Inflammatory macrophage treated with lipopolysaccharide for 1 hour (primary cell): Measurements from ENCODE around the gene TMEM72.
A peak's percentile ranks its signal among the peaks of the same experiment; 100 is the strongest.

Source experiments
- DNase-seq, 2 donors: peaks; one replicate each; pipeline ENCODE4 v3.0.0-alpha.2; 2020 to 2022

TMEM72 gene

DNA sequence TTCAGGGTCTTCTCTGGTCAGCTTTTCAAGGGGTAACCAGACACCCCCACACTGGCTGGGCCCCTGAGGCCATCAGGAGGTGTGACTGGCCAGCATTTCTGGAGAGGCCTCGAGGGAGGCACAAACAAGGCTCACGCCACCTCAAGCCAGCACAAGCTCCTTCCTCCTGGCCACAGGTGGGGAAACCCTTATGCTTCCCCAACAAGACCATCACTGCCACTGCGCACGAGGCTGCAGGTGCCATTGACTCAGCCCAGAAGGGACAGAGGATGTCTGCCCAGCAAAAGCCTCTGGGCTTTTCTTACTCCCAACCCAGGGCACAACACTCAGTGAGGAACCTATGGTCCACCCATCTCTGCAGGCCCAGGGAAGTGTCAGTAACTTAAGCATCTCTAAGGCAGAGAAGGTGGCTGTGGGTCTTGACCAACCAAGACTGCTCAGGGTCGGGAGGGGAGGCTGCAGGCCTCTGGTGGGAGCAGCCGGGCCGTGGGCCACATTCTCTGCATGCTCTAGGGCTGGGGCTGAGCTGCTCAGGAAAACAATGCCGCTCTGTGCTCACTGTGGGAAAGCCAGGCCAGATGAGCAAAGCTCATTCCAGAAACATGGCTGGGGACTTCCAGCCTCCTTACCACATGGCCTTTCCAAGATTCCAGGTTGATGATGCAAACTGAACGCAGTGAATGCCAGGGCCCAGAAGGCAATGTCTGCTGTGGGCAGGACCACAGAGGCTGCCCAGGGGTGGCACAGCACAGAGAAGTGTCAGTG, 24.2 kb downstream of the TMEM72 start:
- DNase-seq = peak in 1 of 2 donors; percentile 59

DNA sequence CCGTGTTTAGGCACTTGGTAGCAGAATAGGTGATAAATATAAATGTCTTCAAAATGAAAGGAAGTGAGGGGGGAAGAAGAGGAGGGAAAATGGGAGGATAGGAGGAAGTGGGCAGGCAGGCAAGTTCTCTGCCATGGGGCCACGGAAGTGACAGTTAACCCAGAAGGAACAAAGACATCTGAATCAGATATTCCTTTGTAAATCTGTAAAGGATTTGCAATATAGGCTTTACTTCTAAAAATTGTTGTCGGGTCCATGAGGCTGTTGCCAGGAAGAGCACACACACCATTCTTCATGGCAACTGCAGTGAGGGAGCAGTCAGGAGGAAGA, 24.8 kb downstream of the TMEM72 start:
- DNase-seq = no peak

DNA sequence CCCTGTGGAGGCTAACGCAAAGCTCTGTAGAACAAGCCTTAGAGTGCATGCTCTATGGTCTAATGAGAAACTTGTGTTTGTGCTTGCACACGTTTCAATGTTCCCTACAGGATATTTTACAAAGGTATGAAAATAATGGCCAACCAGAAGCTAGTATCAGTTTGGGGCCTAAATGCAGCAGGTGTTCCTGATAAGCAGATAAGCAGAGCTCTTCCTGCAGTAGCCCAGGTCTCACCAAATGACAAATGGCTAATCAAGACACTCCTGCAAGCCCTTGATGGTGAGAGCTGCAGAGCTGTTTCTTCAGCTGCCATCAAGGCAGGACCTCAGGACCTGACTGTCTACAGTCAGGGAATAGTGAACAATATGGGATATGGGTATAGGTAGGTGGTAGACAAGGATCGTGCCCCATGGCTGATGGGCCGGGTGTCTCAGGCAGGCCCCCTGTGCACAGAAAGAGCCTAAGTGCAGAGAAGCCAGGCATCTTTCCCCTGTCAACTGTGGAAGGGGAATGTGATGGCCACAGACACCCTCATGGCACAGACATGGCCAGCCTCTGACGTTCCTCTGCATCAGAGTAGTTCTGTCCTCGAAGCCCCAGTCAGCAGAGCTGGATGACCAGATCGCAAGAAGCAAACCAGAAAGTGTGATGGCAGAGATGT, 25.3 kb downstream of the TMEM72 start:
- no peak for DNase-seq

DNA sequence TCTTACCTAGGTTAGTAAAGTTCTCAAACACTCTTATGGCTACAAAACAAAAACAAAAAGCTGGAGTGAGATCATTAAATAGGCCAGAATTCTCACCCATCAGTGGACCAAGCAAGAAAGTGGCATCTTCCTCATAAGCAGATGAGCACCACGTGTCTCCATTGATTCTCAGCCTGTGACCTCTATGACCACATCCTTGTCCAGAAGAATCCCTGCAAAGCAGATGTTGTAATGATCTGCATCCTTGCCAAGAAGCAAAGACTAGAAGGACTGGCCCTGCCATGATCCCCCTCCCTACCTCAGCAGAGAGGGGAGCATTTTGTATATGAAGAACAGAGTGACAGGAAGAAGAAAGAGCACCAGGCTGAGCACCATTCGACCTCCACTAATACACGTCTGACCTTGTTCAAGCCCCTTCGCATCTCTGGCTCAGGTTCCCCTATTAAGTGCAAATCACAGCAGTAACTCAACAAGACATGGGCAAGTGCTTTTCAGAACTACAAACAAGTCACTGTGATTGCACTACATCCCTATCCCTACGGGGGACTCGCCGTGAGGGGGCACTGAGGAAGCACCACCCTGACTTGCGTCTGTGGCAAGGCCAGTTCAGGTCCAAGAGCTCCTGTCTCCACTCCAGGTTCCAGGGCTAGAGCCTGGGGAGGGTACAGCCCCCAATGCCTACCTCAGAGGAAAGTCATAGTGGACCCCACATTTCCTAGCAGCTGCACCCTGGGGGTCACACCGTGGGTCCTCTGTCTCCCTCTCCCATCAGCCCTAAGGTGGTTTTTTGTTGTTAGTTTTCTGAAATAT, 26.3 kb downstream of the TMEM72 start:
- peak; percentile 50 to 82 for DNase-seq

DNA sequence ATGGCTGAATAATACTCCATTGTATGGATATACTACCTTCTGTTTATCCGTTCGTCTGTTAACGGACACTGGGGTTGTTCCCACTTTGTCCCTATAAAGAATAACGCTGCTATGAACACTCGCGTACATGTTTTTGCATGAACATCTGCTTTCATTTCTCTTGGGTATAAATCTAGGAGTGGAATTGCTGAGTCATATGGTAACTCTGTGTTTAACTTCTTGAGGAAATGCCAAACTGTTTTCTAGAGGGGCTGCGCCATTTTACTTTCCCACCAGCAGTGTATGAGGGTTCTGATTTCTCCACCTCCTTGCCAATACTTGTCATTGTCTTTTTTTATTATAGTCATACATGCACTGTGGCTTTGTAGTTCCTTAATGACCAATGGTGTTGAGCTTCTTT, 27.8 kb downstream of the TMEM72 start:
- DNase-seq = peak in 1 of 2 donors; percentile 61

DNA sequence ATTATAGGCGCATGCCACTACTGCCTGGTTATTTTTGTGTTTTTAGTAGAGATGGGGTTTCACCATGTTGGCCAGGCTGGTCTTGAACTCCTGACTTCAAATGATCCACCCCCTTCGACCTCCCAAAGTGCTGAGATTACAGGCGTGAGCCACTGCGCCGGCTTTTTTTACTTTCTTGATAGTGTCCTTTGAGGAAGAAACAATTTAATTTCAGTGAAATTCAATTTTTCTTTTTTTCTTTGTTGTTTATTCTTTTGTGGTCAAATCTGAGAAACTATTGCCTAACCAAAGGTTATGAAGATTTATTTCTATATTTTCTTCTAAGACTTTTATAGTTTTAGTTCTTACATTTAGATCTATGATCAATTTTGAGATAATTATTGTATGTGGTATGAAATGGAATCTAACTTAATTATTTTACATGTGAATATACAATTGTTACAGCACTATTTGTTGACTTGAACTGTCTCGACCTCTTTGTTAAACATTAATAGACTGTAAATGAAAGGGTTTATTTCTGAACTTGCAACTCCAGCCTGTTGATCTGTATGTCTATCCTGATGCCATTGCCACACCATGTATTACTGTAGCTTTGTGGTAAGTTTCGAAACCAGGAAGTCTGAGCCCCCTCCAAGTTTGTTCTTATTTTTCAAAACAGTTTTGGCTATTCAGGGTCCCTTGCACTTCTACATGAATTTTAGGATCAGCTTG, 28.7 kb downstream of the TMEM72 start:
- DNase-seq = peak; percentile 67 to 85

DNA sequence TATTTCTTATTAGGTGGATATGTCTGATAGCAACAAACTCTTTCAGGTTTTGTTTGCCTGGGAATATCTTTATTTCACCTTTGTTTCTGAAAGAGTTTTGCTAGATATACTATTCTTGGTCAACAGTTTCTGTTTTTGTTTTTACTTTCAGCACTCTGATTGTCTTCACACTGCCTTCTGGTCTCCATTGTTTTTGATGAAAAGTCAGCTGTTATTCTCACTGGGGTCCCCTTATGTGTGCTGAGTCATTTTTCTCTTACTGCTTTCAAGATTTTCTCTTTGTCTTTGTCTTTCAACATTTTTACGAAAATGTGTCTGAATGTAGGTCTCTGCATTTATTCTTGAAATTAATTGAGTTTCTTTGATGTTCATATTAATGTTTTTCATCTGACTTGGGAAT, 33.2 kb downstream of the TMEM72 start:
- DNase-seq = no peak

DNA sequence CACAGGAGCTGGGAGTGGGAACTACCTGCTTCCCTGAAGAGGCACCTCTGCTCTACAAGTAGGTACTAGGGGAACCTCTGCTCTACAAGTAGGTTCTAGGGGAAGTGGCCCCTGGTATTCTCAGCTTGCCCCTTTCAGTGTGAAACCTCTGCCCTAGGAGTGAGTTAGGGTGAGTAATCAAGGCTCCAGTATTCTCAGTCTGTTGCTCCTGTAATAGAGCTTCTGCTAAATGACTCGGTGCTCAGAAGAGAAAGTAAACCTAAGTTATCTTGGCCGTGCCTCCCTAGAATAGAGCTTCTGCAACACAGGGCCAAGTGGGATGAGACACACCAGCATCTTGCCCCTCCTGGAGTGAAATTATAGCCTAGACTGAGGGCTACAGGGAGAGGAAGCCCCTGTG, 35.1 kb downstream of the TMEM72 start:
- DNase-seq = peak; percentile 57 to 91

DNA sequence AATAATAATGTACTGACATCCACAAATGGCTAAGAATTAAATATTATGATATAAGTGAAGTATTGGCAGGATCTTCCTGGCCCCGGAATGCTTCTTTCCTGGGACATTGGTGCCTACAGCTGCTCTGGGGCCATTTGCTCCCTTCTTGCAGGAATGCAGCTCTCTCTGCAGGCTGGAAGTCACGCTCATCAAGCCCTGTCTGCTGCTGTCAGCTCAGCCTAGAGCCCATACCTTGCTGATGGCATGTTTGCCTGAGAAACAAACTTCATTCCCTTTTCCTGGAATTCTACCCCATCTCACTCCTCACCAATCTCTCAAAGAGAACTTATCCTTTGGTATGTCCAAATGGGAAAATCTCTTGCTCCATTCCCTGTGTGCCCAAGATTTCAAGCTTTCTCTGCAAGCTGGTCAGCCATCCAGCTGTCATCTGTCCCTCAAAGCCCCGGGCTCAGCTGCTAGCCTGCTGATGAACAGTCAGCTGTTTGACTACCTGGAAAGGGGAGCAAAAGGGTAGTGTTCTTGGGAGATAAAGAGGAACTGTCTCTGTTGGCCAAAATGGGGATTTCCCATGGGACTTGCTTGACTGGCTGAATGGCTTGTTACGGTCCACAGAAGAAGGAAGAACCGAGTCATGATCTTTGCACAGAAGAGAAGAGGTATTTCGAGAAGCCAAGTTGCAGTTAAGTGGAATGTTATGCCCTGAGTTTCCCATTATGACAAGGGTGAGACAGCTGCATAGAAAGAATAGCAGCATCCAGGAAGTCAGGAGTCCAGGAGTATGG, 36.4 kb downstream of the TMEM72 start:
- DNase-seq = peak; percentile 94 to 99

DNA sequence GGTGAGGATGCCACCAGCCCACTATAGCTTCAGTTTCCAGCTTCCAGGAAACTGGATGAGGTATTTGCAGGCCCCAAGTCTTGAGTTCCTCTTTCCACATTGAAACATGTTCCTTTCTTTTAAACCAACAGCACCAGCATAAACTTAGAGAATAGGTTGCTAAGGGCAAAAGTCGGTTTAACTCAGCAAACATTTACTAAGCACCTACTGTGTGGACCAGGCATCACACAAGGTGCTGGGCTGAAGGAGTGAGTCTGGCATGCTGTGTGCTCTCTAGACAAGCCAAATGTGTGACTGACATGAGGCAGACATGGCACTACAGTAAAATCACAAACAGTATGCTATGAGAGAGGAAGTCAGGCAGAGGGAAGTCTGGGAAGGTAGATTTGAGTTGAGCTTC, 37.5 kb downstream of the TMEM72 start:
- peak in 1 of 2 donors; percentile 42 for DNase-seq

DNA sequence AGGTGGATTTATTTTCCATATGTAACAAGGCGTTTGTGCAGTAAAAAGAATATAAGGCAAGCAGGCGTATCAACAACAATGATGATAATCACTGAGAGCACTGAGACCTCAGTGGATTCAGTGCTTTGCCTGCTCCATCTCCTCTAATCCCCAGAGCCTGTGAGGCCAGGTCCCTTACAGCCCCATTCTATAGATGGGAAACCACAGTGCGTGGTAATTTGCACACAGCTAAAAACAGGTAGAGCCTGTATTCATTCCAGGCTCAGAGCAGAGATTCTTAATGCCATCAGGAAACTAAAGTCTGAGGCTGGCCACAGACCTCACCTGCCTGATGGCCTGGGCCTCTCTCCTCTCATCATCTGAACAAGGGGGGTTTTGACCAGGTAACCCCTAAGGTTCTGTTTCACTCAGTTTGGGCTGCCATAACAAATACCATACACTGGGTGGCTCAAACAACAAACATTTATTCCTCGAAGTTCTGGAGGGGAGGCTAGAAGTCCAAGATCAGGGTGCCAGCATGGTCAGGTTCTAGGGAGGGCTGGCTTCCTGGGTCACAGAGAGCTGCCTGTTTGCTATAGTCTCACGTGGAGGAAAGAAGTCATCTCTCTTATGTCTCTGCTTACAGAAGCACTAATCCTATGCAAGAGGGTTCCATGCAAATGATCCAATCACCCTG, 38.1 kb downstream of the TMEM72 start:
- DNase-seq = no peak

DNA sequence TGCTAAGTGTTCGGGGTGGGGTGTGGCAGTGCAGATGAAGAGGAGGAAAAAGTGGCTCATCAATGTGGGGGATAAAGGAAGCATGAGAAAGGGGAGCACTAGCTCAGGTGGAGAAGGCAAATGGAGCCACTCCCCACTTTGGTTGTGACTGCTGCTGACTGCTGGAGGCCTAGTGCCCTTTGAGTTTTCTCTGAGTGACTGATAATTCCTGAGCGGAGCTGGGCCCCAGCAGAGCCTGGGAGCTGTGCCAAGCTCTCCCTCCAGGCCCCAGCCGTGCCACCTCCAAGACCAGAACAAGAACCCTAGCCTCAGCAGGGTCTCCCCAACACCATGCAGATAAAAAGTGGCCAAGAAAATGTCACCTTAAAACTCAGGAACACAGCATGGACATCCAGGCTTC, 38.8 kb downstream of the TMEM72 start:
- DNase-seq = no peak

DNA sequence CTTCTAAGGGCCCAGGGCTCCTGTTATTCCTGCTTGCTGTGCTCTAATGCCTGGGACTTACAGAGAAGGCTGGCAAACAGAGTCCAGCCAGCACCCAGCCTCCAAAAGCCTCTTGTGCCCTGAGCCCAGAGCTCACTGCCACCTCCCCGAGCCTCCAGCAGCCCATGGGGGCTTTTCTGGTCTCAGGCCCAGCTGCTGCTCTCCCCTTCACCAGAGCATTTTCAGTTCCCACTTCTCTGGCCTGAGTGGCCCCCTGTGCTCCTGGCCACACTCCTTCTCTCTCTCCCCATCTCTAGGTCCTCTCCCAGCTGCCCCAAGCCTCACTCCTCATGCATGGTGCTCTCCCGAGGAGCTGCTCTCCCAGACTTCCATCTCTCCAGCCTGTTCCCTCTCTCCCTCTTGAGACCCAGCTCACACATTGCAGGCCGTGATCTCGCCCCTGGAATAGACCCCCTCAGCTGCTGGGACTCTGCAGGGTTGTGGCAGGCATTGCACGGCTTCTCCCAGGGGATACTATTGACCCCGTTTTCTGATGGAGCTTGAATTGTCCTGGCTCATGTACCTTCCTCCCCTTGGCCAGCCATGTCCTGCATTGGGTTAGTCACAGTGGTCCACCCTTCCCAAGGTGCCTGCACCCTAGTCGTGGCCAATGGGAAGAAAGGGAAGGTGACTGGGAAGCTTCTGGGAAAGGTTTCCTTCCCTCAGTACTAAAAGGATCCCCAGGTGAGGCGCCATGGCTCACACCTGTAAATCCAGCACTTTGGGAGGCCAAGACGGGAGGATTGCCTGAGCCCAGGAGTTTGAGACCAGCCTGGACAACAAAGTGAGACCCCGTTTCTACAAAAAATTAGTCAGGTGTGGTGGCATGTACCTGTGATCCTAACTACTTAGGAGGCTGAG, 39.4 kb downstream of the TMEM72 start:
- DNase-seq = no peak

DNA sequence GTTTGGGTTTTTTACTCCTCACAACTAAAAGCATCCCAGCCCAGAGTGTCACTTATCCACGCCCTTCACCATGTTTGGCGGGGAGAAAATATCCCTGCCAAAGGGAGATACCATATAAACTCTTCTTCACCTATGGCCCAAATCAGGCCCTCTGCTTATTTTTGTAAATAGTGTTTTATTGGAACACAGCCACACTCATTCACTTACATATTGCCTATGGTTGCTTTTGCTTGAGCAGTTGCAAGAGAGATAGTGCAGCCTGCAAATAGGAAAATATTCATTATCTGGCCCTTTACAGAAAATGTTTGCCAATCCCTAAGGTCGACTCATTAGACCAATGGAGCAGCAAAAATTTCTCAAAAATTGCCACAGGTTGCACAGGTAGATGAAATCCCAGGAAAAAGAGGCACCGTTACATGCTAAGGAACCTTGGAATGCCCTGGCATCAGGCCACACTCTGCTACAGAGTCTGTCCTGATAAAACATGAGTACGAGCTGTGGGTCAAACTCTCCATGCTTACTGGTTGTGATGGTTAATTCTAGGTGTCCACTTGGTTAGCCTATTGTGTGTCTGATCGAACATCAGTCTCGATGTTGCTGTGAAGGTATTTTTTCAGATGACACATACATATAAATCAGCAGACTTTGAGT, 40.6 kb downstream of the TMEM72 start:
- DNase-seq = no peak

DNA sequence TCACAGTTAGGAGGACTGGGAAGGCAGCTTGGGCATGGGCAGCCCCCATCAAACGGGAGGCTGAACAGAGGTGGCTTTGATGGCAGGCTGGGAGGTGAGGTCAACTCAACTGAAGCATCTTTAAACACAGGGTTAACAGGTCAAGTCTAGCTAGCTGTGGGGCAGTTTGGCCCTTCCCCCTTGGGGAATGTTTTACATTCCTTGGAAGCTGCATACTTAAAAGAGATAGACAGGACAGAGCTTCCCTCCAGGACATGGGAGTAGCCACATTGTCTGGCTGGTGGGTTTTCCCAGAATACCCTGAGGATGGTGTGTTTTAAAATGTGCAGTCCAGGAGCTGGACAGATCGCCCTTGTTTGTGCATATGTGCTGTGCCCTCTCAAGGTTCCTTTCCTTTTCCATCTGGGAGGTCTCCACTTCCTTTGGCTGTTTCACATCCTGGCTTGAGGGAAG, 41.7 kb downstream of the TMEM72 start:
- DNase-seq = no peak

DNA sequence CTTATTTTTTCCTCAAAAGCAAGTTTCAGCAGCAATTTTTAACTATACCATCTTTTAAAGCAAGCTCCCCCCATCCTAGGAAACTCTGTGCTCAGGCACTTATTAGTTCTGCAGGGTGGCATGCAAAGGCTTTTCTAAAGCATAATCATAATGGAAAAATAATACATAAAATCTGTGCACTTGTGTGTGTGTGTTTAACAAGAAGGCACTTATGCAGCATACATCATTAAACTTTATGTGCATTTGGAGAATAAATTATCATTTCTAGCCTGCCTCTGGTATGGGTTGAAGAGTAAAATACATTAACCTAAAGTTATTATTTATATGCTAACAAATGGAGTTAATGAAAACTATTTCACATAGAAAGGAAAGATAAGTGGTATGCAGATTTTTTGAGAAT, 42.9 kb downstream of the TMEM72 start:
- no peak for DNase-seq

DNA sequence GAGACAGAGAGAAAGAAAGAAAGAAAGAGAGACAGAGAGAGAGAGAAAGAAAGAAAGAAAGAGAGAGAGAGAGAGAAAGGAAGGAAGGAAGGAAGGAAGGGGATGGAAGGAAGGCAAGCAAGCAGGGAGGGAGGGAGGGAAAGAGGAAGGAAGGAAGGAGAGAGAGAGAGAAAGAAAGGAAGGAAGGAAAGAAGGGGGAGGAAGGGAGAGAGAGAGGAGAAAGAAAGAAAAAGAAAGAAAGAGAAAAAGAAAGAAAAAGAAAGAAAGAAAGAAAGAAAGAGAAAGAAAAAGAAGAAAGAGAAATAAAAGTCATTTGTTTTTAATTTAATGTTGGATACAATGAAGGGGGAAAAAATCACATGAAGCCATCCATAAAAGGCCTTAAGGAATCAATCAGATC, 43.8 kb downstream of the TMEM72 start:
- DNase-seq = no peak

DNA sequence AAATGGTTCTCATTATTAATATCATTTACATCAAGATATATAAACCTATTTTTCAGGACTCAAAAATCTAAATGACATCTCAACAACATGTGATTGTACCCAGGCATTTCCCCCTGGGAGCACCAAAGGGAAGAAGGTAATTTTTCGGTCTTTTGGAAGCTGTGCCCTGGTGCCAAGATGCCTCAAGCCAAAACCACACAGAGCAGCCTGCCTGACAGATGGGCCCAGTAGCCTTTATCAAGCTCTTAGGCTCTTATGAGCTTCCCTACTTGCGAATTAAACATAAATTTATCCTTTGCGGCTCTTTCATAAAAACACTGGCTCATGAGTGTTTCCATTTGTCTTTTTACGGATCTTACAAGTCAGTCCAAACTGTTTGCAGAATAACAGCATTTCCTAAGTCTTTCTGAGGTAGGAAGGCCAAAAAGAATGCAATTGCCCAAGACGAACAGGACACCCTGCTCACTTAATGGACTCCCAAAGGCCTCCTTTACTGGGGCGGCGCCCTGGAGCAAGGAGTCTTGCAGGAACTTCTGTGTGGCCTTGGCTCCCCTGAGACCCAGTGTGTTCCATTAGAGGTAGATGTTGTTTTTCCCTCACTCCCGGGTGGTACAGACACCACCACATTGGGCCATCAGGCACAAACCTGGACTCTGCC, 44.4 kb downstream of the TMEM72 start:
- DNase-seq = no peak

DNA sequence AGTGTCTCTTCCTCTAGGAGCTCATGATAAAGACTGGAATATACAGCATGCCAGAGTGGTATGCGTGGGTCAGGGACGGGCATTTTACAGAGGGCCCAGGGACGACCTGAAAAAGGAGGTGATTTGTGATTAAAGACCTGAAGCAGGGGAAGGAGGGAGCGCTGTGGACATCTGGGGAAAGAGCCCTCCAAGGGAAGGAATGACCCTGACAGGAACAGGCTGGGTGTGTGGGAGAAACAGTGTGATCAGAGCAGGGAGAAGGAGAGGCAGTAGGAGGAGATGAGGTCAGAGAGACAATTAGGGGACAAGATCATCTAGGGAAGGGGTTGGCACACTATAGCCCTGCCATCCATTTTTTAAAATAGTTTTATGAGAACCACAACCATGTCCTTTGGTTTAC, 45.1 kb downstream of the TMEM72 start:
- peak in 1 of 2 donors; percentile 83 for DNase-seq
